ENCODE results near the gene DCTPP1. TPM values are rescaled to one million over a fixed set of nuclear protein-coding genes. Genes with fewer than 3 reads are reported as not detected.

The DCTPP1 gene
- total RNA-seq, 1 experiment from 2014 or later = 120 TPM

DNA sequence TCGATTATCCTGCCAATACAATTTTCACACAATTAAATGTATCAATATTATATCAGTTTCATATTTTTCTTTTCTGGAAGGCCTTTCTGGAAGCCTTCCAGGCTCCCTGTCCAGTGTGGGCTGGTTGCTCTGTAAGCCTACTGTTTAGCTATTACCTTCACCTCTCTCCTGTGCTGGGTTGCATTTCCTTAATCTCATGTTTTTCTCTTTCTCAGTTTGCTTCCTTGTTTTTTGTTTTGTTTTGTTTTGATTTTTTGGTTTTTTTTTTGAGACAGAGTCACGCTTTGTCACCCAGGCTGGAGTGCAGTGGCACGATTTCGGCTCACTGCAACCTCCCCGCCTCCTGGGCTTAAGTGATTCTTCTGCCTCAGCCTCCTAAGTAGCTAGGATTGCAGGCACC is 9.0 kb upstream of the DCTPP1 start:
- Mint-ChIP-seq H3K27me3 (ENCODE audit: unreplicated experiment) (no peaks in the 10 kb centered on the region), H3K36me3 (ENCODE audit: insufficient read depth, unreplicated experiment) (peaks cover 21% of the 10 kb centered on the region), H3K4me3 (ENCODE audit: low read depth, unreplicated experiment) (no peak overlapping the region), H3K9me3 (ENCODE audit: low read depth, unreplicated experiment) (no peaks in the 10 kb centered on the region), H3K4me1 (ENCODE audit: low read depth, unreplicated experiment) (peaks cover 19% of the 10 kb centered on the region), H3K27ac (ENCODE audit: unreplicated experiment) (no peak overlapping the region)
- BruUV-seq (replicated peaks) = no TSS peak
- no peak for DNase-seq
- TF ChIP-seq, protein P1, sequence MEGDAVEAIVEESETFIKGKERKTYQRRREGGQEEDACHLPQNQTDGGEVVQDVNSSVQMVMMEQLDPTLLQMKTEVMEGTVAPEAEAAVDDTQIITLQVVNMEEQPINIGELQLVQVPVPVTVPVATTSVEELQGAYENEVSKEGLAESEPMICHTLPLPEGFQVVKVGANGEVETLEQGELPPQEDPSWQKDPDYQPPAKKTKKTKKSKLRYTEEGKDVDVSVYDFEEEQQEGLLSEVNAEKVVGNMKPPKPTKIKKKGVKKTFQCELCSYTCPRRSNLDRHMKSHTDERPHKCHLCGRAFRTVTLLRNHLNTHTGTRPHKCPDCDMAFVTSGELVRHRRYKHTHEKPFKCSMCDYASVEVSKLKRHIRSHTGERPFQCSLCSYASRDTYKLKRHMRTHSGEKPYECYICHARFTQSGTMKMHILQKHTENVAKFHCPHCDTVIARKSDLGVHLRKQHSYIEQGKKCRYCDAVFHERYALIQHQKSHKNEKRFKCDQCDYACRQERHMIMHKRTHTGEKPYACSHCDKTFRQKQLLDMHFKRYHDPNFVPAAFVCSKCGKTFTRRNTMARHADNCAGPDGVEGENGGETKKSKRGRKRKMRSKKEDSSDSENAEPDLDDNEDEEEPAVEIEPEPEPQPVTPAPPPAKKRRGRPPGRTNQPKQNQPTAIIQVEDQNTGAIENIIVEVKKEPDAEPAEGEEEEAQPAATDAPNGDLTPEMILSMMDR (IDR thresholded peaks at IDR 0.05; ENCODE audit: unreplicated experiment) = no peak
- CTCF ChIA-PET = interaction anchor here (0.7 kb wide), 1 partner anchor 207 kb away, joined by 3 read pairs; no protein-coding TSS in a partner anchor
- intact Hi-C loops (cut with micrococcal nuclease; ENCODE audit: unreplicated experiment) = loop anchor here (10.0 kb wide), 1 partner anchor 146 kb away; the partner anchor contains the start of gene ZNF785

DNA sequence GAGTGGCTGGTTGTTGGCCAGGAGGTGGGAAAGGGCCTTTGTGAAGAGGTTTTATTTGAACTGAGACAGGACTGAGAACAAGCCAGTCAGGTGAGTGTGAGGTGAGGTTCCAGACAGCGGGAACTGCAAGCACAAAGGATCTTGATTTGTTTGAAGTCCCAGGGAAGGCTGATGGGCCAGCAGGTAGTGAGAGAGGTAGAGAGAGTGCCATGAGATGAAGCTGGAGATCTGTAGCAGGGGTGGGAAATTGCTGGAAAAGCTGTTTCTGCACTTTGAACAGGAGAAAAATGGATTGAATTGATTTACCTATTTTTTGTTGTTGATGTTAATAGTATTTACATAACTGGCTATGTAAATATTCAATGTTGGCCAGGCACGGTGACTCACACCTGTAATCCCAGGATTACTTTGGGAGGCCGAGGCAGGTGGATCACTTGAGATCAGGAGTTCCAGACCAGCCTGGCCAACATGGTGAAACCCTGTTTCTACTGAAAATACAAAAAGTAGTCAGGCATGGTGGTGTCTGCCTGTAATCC is 7.7 kb upstream of the DCTPP1 start:
- peak; percentile 4 for DNase-seq
- peaks cover 8% of the 10 kb centered on the region for H3K36me3 Mint-ChIP-seq (ENCODE audit: insufficient read depth, unreplicated experiment)
- H3K4me1 Mint-ChIP-seq (ENCODE audit: low read depth, unreplicated experiment) = peaks cover 8% of the 10 kb centered on the region
- no peak overlapping the region for H3K4me3 Mint-ChIP-seq (ENCODE audit: low read depth, unreplicated experiment)
- no peaks in the 10 kb centered on the region for H3K27me3 Mint-ChIP-seq (ENCODE audit: unreplicated experiment)
- H3K27ac Mint-ChIP-seq (ENCODE audit: unreplicated experiment) = peak overlapping the region; percentile 25
- intact Hi-C loops (cut with micrococcal nuclease; ENCODE audit: unreplicated experiment) = loop anchor here (10.0 kb wide), 1 partner anchor 147 kb away; the partner anchor contains the start of gene ZNF785
- CTCF ChIA-PET = no interaction called here
- no peaks in the 10 kb centered on the region for H3K9me3 Mint-ChIP-seq (ENCODE audit: low read depth, unreplicated experiment)
- TF ChIP-seq, protein P1 (IDR thresholded peaks at IDR 0.05; ENCODE audit: unreplicated experiment) = no peak
- BruUV-seq (replicated peaks) = no TSS peak

DNA sequence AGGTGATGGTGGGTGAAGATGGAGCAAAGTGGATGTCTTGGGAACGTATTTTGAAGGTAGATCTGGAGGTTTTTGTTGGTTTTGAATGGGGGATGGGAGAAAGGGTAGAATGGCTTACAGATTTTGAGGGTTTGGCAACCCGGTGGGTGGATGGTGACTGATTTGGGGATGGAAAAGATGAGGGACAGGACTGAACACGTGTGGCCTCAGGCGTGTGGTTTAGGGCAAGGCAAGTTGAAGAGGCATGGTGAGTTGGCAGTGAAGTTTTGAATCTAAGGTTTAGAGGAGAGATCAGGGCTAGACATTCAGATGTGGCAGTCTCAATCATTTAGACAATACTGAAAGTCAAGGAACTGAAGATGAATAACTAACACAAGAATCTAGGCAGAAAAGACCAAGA is 5.0 kb upstream of the DCTPP1 start:
- no peaks in the 10 kb centered on the region for H3K36me3 Mint-ChIP-seq (ENCODE audit: insufficient read depth, unreplicated experiment)
- intact Hi-C loops (cut with micrococcal nuclease; ENCODE audit: unreplicated experiment) = loop anchor here (10.0 kb wide), 1 partner anchor 150 kb away; the partner anchor contains the start of gene ZNF785
- H3K4me3 Mint-ChIP-seq (ENCODE audit: low read depth, unreplicated experiment) = no peak overlapping the region
- H3K27me3 Mint-ChIP-seq (ENCODE audit: unreplicated experiment) = no peaks in the 10 kb centered on the region
- BruUV-seq (replicated peaks) = no TSS peak
- DNase-seq = no peak
- CTCF ChIA-PET = interaction anchor here (0.7 kb wide), 1 partner anchor 189 kb away, joined by 3 read pairs; no protein-coding TSS in a partner anchor
- no peaks in the 10 kb centered on the region for H3K9me3 Mint-ChIP-seq (ENCODE audit: low read depth, unreplicated experiment)
- peaks cover 8% of the 10 kb centered on the region for H3K4me1 Mint-ChIP-seq (ENCODE audit: low read depth, unreplicated experiment)
- TF ChIP-seq, protein P1 (IDR thresholded peaks at IDR 0.05; ENCODE audit: unreplicated experiment) = no peak
- H3K27ac Mint-ChIP-seq (ENCODE audit: unreplicated experiment) = no peak overlapping the region

DNA sequence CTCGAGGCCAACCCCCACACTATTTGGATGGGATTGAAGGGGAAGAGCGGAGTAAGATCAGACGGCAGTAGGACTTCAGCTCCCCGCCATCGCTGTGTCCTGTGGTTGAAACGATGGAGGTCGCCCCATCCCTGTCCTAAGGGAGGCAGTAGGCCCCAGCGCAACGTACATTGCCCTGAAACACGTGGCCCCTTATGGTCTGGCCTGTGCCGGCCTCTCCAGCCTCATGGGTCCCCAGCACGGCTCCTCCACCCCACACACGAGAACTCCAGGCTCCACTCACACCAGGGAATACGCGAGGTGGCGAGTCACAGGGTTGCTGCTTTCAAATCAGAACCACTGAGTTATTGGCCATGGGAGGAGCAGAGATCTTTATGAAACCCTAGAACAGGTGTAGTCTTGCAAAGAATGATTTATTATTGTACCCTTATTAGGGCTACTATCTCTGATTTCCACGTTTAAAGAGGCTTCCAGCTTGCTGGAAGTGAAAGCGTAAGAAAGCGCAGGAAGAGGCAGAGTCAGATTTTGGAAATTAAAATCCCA is 669 bp upstream of the DCTPP1 start:
- Mint-ChIP-seq H3K9me3 (ENCODE audit: low read depth, unreplicated experiment) (no peaks in the 10 kb centered on the region), H3K27me3 (ENCODE audit: unreplicated experiment) (no peaks in the 10 kb centered on the region), H3K4me1 (ENCODE audit: low read depth, unreplicated experiment) (peaks cover 17% of the 10 kb centered on the region), H3K36me3 (ENCODE audit: insufficient read depth, unreplicated experiment) (peaks cover 20% of the 10 kb centered on the region), H3K4me3 (ENCODE audit: low read depth, unreplicated experiment) (no peak overlapping the region), H3K27ac (ENCODE audit: unreplicated experiment) (no peak overlapping the region)
- DNase-seq = no peak
- TF ChIP-seq, protein P1 (IDR thresholded peaks at IDR 0.05; ENCODE audit: unreplicated experiment) = peak; percentile 18
- intact Hi-C loops (cut with micrococcal nuclease; ENCODE audit: unreplicated experiment) = loop anchor here (1.0 to 10.0 kb wide), 4 partner anchors 14 to 198 kb away; partner anchors contain the start of genes SEPHS2, ZNF747 and ZNF785
- CTCF ChIA-PET = interaction anchor here (0.6 to 2.4 kb wide), 24 partner anchors 10 to 365 kb away, joined by 3 to 33 read pairs (median 8); partner anchors contain the start of genes ALDOA, FBRS, TBC1D10B and ZNF48
- no TSS peak for BruUV-seq (replicated peaks)

Measured in Calu3 (cell line).